ENCODE results near the gene KCNG2.

DNA sequence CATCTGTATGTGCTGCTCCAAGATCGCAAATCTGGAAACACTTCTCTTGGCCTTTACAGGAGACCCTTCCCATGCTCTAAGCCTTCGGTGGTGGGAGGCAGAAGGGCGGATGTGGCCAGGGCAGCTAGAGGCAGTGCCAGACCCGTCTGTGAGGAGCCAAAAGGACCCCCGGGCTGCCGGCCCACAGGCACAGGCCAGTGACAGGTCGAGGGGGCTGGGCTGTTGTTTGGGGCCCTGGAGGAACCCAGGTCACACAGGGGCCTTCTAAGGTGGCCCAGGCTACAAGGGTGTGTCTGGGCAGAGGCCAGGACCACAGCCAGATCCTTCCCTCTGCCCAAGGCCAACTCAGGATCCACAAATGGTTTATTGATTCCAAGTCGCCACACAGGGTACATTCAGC lies 104.3 kb downstream of the KCNG2 start:
- TF ChIP-seq POLR2A (IDR thresholded peaks at IDR 0.05) = no peak
- TF ChIP-seq, protein P1, sequence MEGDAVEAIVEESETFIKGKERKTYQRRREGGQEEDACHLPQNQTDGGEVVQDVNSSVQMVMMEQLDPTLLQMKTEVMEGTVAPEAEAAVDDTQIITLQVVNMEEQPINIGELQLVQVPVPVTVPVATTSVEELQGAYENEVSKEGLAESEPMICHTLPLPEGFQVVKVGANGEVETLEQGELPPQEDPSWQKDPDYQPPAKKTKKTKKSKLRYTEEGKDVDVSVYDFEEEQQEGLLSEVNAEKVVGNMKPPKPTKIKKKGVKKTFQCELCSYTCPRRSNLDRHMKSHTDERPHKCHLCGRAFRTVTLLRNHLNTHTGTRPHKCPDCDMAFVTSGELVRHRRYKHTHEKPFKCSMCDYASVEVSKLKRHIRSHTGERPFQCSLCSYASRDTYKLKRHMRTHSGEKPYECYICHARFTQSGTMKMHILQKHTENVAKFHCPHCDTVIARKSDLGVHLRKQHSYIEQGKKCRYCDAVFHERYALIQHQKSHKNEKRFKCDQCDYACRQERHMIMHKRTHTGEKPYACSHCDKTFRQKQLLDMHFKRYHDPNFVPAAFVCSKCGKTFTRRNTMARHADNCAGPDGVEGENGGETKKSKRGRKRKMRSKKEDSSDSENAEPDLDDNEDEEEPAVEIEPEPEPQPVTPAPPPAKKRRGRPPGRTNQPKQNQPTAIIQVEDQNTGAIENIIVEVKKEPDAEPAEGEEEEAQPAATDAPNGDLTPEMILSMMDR (IDR thresholded peaks at IDR 0.05 in 4 of 5, conservative IDR thresholded peaks at IDR 0.05 in 1 of 5) = no peak
